Neural crest cell (in vitro differentiated cells): Measurements from ENCODE around the gene POMGNT1. TPM values are rescaled to one million over a fixed set of nuclear protein-coding genes. Genes with fewer than 3 reads are reported as not detected.
A peak's percentile ranks its signal among the peaks of the same experiment; 100 is the strongest.
"Not testable (repeated sequence)": the region's sequence is repeated elsewhere in the genome, so short reads cannot be mapped to it uniquely, and the experiment has no call there.

Experiments
- DNase-seq: peaks from one replicate; pipeline ENCODE4 v3.0.0; 2021; ENCODE audit warnings: low read depth, mixed read lengths, low spot score
- H3K27ac Mint-ChIP-seq: one replicate; pipeline ENCODE4 v1.8.0; 2021; ENCODE audit warnings: mild to moderate bottlenecking, mixed read lengths; ENCODE audit not compliant: unreplicated experiment
- H3K27me3 Mint-ChIP-seq: 2 replicates; pipeline ENCODE4 v1.8.0; 2021; ENCODE audit warnings: low read depth, mild to moderate bottlenecking, mixed read lengths
- H3K36me3 Mint-ChIP-seq: 2 replicates; pipeline ENCODE4 v1.8.0; 2021; ENCODE audit warnings: low read depth, mild to moderate bottlenecking, mixed read lengths
- H3K4me1 Mint-ChIP-seq: 2 replicates; pipeline ENCODE4 v1.8.0; 2021; ENCODE audit warnings: mixed read lengths
- H3K4me3 Mint-ChIP-seq: one replicate; pipeline ENCODE4 v1.8.0; 2021; ENCODE audit warnings: mild to moderate bottlenecking, mixed read lengths
- H3K9me3 Mint-ChIP-seq: 2 replicates; pipeline ENCODE4 v1.8.0; 2021; ENCODE audit warnings: mixed read lengths
- CTCF ChIP-seq: fragments of 200-600 bp; sonication (generic); conservative IDR thresholded peaks from 2 replicates; pipeline ENCODE4 v1.5.0; 2021; ENCODE audit warnings: antibody characterized with exemption, mild to moderate bottlenecking
- long read RNA-seq: library from polyadenylated mRNA; unstranded; transcript quantifications from one replicate; pipeline ENCODE4 v2.0.0, GENCODE V29; 2020
- total RNA-seq: library from RNA; stranded (reverse); gene quantifications from 2 replicates; pipeline ENCODE4 v1.2.1, GENCODE V29; 2021

The POMGNT1 gene
- total RNA-seq, result 80.4 and 86.7 TPM in 2 replicates
- long read RNA-seq, transcript POMGNT1-201 (22 exons, 2,728 nt), result major isoform, 5 of 30 reads
- long read RNA-seq, partial matches to known transcripts, result 20 of 30 reads
- long read RNA-seq, other reads (novel, unspliced or antisense), result 5 of 30 reads

GRCh38 chr1:46197964-46198811 lies at the start of gene POMGNT1:
Gene POMGNT1, minus strand, starts transcription at chr1:46198434. Its CDS starts 613 bp downstream, at chr1:46197821.
- Mint-ChIP-seq H3K4me1 (peaks cover 38% of the 10 kb centered on the region), H3K9me3 (no peaks in the 10 kb centered on the region), H3K4me3 (peak within 1 kb of the TSS; percentile 89), H3K27me3 (no peaks in the 10 kb centered on the region), H3K27ac (peak within 1 kb of the TSS; percentile 84), H3K36me3 (no peaks in the 10 kb centered on the region)
- TF ChIP-seq CTCF, result no peak
- peak; percentile 55 for DNase-seq

GRCh38 chr1:46247436-46248121 lies 49.3 kb upstream of the POMGNT1 start, which contains the start of gene RAD54L:
Gene RAD54L, plus strand, starts transcription at chr1:46247763. Its CDS starts 643 bp downstream, at chr1:46248406.
- Mint-ChIP-seq H3K9me3 (peaks cover 5% of the 10 kb centered on the region), H3K27ac (peak within 1 kb of the TSS; percentile 99), H3K27me3 (no peaks in the 10 kb centered on the region), H3K36me3 (peaks cover 10% of the 10 kb centered on the region), H3K4me3 (peak within 1 kb of the TSS; percentile 99), H3K4me1 (peaks cover 39% of the 10 kb centered on the region)
- DNase-seq, result peak; percentile 94
- no peak for TF ChIP-seq CTCF

GRCh38 chr1:46246548-46247435 lies 48.6 kb upstream of the POMGNT1 start:
- Mint-ChIP-seq H3K9me3 (peaks cover 5% of the 10 kb centered on the region), H3K27ac (peak overlapping the region; percentile 92), H3K36me3 (peaks cover 5% of the 10 kb centered on the region), H3K27me3 (no peaks in the 10 kb centered on the region), H3K4me1 (peaks cover 31% of the 10 kb centered on the region), H3K4me3 (peak overlapping the region; percentile 99)
- DNase-seq, result no peak
- TF ChIP-seq CTCF, result no peak

- not testable (repeated sequence) for H3K36me3 Mint-ChIP-seq, DNase-seq, H3K27ac Mint-ChIP-seq, H3K9me3 Mint-ChIP-seq, H3K27me3 Mint-ChIP-seq
- Mint-ChIP-seq H3K4me3 (peak overlapping the region; percentile 99), H3K4me1 (peaks cover 31% of the 10 kb centered on the region)
Measured at GRCh38 chr1:46246136-46246535, 47.9 kb upstream of the POMGNT1 start.

- Mint-ChIP-seq H3K27me3 (no peaks in the 10 kb centered on the region), H3K36me3 (peaks cover 5% of the 10 kb centered on the region), H3K27ac (no peak overlapping the region), H3K4me1 (peaks cover 31% of the 10 kb centered on the region), H3K4me3 (peak overlapping the region; percentile 44), H3K9me3 (peaks cover 5% of the 10 kb centered on the region)
- TF ChIP-seq CTCF, result peak; percentile 53
- DNase-seq, result no peak
Measured at GRCh38 chr1:46244656-46245371, 46.6 kb upstream of the POMGNT1 start.

- H3K4me3 Mint-ChIP-seq, H3K27ac Mint-ChIP-seq, H3K27me3 Mint-ChIP-seq, DNase-seq, H3K9me3 Mint-ChIP-seq: not testable (repeated sequence)
- H3K4me1 Mint-ChIP-seq, result peaks cover 21% of the 10 kb centered on the region
- peaks cover 13% of the 10 kb centered on the region for H3K36me3 Mint-ChIP-seq
Measured at GRCh38 chr1:46243831-46244230, 45.6 kb upstream of the POMGNT1 start.
